ENCODE results near the gene IQGAP3.
A peak's percentile ranks its signal among the peaks of the same experiment; 100 is the strongest.

Gene IQGAP3

GRCh38 chr1:156539818-156540355 lies 32.5 kb downstream of the IQGAP3 start:
- DNase-seq (ENCODE audit: low spot score): no peak

- DNase-seq (ENCODE audit: low spot score): no peak
These were observed 33.5 kb downstream of the IQGAP3 start for GRCh38 chr1:156538711-156539440.

- no peak for DNase-seq (ENCODE audit: low spot score)
These were observed 35.3 kb downstream of the IQGAP3 start for GRCh38 chr1:156537027-156537426.

DNA sequence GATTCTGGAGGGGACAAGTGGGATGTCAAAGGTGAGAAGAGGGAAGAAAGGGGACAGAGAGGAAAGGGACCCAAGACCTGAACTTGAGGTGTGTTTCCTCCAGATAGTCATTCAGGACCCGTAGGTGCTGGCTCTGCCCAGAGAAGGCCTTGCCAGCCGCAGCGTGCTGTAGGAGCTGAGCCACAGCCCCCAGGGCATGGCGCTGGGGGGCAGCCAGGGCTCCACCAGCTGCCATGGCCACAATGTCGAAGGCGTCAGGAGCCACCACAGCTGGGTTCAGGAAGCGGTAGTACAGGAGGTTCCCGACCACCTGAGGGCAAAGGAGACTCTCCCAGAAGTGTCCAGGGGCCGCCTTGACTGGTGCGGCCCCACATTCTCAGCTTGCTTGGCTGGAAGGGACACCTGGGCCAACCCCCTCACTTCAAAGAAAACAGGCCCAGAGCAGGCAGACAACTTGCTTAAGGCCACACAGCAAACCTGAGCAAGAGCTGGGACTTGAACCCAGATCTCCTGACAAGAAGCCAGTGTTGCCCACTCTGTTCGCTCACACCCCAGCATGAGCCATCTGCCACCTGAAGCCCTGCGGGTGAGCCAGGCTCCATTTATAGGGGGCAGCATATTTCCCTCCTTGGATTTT lies 37.8 kb downstream of the IQGAP3 start:
- no peak for DNase-seq (ENCODE audit: low spot score)

DNA sequence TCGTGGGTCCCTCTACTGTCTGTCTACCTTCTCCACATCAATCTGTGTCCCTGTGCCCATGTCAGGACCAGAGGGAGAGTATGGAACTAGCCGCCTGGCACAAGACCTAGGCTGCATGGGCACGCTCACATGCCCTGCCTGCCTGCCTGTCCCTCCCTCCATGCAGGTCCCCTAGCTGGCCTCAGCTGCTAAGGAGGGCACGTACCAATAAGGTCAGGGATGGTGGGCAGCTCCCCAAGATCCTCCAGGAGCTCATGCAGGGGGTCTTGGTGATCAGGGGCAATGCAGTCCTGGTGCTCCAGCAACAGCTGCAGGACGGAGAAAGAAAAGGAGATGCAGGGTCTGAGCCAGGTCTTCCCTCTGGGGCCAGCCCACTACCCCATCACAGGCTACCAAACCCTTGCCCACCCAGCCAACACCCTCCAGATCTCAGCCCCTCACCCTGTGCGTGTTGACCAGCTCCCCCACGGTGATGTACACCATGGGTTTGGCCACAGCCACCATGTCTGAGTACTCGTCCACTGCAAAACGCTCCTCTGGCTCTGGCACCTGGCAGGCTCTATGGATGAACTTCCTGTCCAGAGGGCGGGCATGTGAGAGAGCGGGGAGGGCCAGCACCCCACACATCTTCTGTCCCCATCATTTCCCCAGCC lies 38.7 kb downstream of the IQGAP3 start:
- no peak for DNase-seq (ENCODE audit: low spot score)

GRCh38 chr1:156532374-156532773 lies 40.0 kb downstream of the IQGAP3 start:
- DNase-seq (ENCODE audit: low spot score): no peak

- no peak for DNase-seq (ENCODE audit: low spot score)
These were observed 42.4 kb downstream of the IQGAP3 start for GRCh38 chr1:156530006-156530405.

DNA sequence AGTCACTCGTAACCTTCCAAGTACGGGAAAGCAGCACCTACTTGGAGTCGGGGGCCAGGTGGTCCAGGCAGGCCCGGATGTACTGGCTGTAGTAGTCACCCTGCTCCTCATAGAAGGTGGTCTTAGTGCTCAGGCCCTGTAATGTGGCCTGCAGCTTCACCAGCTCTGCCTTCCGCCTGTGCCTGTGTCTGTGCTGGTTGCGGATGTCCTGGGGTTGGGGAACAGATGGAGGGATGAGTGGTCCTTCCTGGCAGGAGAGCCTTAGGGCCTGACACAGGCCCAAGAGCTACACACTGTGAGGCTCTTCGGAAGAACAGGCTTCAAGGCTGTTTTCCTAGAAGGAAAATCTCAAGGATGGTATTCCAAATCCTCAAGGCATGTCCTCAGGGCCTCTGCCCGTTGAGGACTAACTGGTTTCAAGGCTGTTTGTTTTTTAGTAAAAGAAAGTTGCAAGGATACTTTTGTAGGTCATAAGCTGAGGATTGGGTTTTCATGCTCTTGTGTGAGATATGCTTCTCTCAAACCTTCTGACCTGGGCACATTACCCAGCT lies 43.4 kb downstream of the IQGAP3 start:
- no peak for DNase-seq (ENCODE audit: low spot score)

DNA sequence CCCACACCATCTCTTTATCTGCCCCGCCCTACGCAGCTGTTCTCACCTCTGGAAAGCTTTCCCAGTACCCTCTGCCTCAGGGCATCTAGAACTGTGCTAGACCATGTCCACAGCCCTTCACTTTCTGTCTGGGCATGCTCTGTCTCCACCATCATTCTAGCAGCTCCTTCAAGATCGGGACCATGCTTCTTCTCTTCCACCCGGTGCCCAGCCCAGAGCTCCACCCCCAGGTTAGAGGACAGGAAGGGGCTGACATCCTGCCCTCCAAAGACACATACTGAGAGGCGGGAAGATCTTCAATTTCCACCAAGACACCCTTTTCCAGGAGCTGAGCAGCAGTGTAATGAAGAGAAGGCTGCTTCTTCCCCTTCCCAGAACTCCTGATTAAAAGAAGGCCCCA lies 44.1 kb downstream of the IQGAP3 start:
- no peak for DNase-seq (ENCODE audit: low spot score)

DNA sequence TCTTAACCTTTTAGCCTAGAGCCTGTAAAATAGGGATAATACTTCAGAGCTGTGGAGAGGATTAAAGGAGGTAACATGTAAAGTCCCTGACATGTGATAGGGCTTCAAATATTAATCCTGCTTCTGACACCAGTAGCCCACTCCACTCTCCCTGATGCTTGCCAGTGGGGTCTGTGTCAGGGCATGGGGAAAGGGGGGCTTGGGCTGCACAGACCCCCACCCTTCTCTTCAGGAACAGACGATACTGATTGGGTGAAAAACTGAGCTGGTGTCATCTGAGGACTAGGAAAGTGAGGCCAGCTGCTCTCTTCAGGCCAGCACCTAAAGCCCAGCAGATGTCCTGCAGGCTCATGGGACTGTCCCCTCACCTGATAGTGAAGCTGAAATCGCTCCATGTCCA lies 44.8 kb downstream of the IQGAP3 start:
- no peak for DNase-seq (ENCODE audit: low spot score)

DNA sequence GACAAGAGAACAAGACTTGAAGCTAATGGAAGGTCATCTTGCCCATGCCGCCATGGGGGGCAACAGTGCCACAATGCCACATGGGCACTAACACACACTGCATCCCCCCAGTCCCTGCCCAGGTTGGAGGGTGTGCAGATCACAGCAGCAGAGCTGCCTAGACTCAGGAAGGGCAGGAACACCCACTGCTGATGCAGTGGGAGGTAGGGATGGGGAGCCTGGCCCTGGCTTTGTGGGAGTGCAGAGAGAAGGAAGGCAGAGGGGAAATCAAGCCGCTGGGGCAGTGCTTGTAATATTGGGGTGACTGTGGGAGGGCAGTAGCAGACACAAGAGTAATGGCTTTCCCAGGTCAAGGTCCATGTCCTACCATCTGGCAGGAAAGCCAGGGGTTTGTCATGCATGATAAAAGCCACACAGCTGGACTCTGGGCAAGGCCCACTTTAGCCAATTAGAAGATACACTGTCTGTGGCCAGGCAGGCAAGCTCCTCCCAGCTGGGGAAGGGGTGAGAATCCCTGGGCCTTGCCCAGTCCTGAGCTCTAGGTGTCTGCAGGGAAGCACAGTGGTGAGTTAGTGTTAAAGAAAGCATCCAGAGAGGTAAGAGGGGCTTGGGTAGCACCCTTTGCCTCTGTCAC lies 46.4 kb downstream of the IQGAP3 start:
- no peak for DNase-seq (ENCODE audit: low spot score)

- DNase-seq (ENCODE audit: low spot score): no peak
These were observed 47.3 kb downstream of the IQGAP3 start for GRCh38 chr1:156525071-156525501.

GRCh38 chr1:156524481-156524869 lies 47.9 kb downstream of the IQGAP3 start:
- no peak for DNase-seq (ENCODE audit: low spot score)

GRCh38 chr1:156523801-156524480 lies 48.4 kb downstream of the IQGAP3 start:
- no peak for DNase-seq (ENCODE audit: low spot score)

GRCh38 chr1:156522443-156522970 lies 49.9 kb downstream of the IQGAP3 start:
- DNase-seq (ENCODE audit: low spot score): no peak

DNA sequence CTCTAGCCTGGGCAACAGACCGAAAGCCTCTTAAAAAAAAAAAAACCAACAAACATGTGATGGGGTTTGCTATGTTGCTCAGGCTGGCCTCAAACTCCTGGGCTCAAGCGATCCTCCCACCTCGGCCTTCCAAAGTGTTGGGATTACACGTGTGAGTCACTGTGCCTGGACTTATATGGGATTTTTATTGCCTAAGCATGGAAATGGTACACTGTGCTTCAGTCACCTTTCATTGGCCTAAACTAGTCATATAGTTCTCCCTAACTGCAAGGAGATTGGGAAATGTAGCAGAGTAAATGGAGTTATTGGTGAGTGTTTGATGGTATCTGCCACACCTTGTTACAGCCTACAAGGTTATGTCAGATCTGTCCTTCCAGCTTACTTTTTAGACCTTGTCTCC lies 54.6 kb downstream of the IQGAP3 start:
- DNase-seq (ENCODE audit: low spot score): no peak

DNA sequence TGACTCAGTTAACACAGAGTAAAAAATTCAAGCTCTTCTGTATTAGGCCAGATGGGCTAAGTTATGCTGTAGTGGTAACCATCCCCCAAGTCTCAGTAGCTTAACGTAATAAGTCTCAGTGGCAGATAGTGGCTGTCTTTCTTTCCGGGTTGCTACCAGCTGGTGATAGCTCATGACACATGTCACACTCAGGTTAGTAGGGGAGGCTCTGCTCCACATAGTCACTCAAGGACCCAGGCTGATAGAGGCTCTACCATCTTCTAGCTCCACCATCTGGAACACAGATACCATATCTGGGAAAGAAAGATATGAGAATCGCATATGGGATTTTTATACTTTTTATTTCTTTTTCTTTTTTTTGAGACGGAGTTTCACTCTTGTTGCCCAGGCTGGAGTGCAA lies 55.5 kb downstream of the IQGAP3 start:
- no peak for DNase-seq (ENCODE audit: low spot score)

GRCh38 chr1:156515956-156516355 lies 56.4 kb downstream of the IQGAP3 start:
- no peak for DNase-seq (ENCODE audit: low spot score)

- DNase-seq (ENCODE audit: low spot score): no peak
These were observed 59.2 kb downstream of the IQGAP3 start for GRCh38 chr1:156513185-156513584.

- DNase-seq (ENCODE audit: low spot score): no peak
These were observed 60.7 kb downstream of the IQGAP3 start for GRCh38 chr1:156511644-156512043.

GRCh38 chr1:156510709-156511108 lies 61.7 kb downstream of the IQGAP3 start:
- peak; percentile 81 for DNase-seq (ENCODE audit: low spot score)

Data from hepatic stellate cell (primary cell).